Amniotic stem cell (primary cell): ENCODE results near the gene CEP131.

Source experiments
- DNase-seq: peaks from one replicate; lab custom pipeline; 2025; lab: John Stamatoyannopoulos, UW

The CEP131 gene

GRCh38 chr17:81222906-81223761 lies at the start of gene CEP131:
TSS of gene CEP131 (minus strand) at chr17:81222965. CDS start at chr17:81220056, 2,909 bp downstream.
- DNase-seq = peak; percentile 96

- DNase-seq = no peak
These were observed 48.5 kb upstream of the CEP131 start for GRCh38 chr17:81271226-81271625.

- no peak for DNase-seq
These were observed 47.5 kb upstream of the CEP131 start for GRCh38 chr17:81270279-81270678.

GRCh38 chr17:81267390-81268067 lies 44.8 kb upstream of the CEP131 start:
- DNase-seq = no peak

GRCh38 chr17:81265576-81265975 lies 42.8 kb upstream of the CEP131 start:
- no peak for DNase-seq

GRCh38 chr17:81264640-81265039 lies 41.9 kb upstream of the CEP131 start:
- no peak for DNase-seq

- DNase-seq = no peak
These were observed 40.8 kb upstream of the CEP131 start for GRCh38 chr17:81263371-81264181.

- no peak for DNase-seq
These were observed 39.0 kb upstream of the CEP131 start for GRCh38 chr17:81261582-81262336.

GRCh38 chr17:81261096-81261495 lies 38.3 kb upstream of the CEP131 start:
- no peak for DNase-seq

- no peak for DNase-seq
These were observed 37.9 kb upstream of the CEP131 start for GRCh38 chr17:81260641-81261040.

- DNase-seq = no peak
These were observed 37.4 kb upstream of the CEP131 start for GRCh38 chr17:81260171-81260570.

- no peak for DNase-seq
These were observed 36.4 kb upstream of the CEP131 start for GRCh38 chr17:81259058-81259605.

- no peak for DNase-seq
These were observed 35.5 kb upstream of the CEP131 start for GRCh38 chr17:81258292-81258691.

- no peak for DNase-seq
These were observed 34.8 kb upstream of the CEP131 start for GRCh38 chr17:81257533-81257932.

GRCh38 chr17:81256616-81257015 lies 33.9 kb upstream of the CEP131 start:
- no peak for DNase-seq

- DNase-seq = peak; percentile 11
These were observed 32.4 kb upstream of the CEP131 start for GRCh38 chr17:81254955-81255717.

GRCh38 chr17:81253358-81254131 lies 30.8 kb upstream of the CEP131 start:
- no peak for DNase-seq

- no peak for DNase-seq
These were observed 30.2 kb upstream of the CEP131 start for GRCh38 chr17:81252987-81253329.

GRCh38 chr17:81252326-81252986 lies 29.7 kb upstream of the CEP131 start:
- no peak for DNase-seq
